ENCODE results near the gene MGMT.
"Not testable (repeated sequence)": the region's sequence is repeated elsewhere in the genome, so short reads cannot be mapped to it uniquely, and the experiment has no call there.

Gene MGMT

GRCh38 chr10:129466703-129467358 is at the start of gene MGMT:
Gene MGMT (plus strand): TSS chr10:129467241.
- DNase-seq, result peak; percentile 11

GRCh38 chr10:129417870-129418269 is 49.2 kb upstream of the MGMT start:
- peak; percentile 3 for DNase-seq

GRCh38 chr10:129418496-129419225 is 48.4 kb upstream of the MGMT start:
- no peak for DNase-seq

- DNase-seq, result no peak
These were observed 47.6 kb upstream of the MGMT start for GRCh38 chr10:129419397-129419796.

- DNase-seq, result no peak
These were observed 45.5 kb upstream of the MGMT start for GRCh38 chr10:129421399-129422010.

- DNase-seq, result no peak
These were observed 42.1 kb upstream of the MGMT start for GRCh38 chr10:129424978-129425377.

- DNase-seq, result no peak
These were observed 40.4 kb upstream of the MGMT start for GRCh38 chr10:129426606-129427005.

GRCh38 chr10:129433266-129433665 is 33.8 kb upstream of the MGMT start:
- DNase-seq, result no peak

GRCh38 chr10:129435724-129436123 is 31.3 kb upstream of the MGMT start:
- DNase-seq, result not testable (repeated sequence)

GRCh38 chr10:129438024-129438423 is 29.0 kb upstream of the MGMT start:
- no peak for DNase-seq

GRCh38 chr10:129440247-129440646 is 26.8 kb upstream of the MGMT start:
- DNase-seq, result no peak

GRCh38 chr10:129440722-129441316 is 26.2 kb upstream of the MGMT start:
- no peak for DNase-seq

- no peak for DNase-seq
These were observed 25.6 kb upstream of the MGMT start for GRCh38 chr10:129441372-129442009.

- DNase-seq, result no peak
These were observed 24.2 kb upstream of the MGMT start for GRCh38 chr10:129442866-129443265.

GRCh38 chr10:129444359-129444758 is 22.7 kb upstream of the MGMT start:
- no peak for DNase-seq

GRCh38 chr10:129445436-129446182 is 21.4 kb upstream of the MGMT start:
- DNase-seq, result no peak

GRCh38 chr10:129446183-129446581 is 20.9 kb upstream of the MGMT start:
- DNase-seq, result no peak

GRCh38 chr10:129447486-129447885 is 19.6 kb upstream of the MGMT start:
- no peak for DNase-seq

GRCh38 chr10:129448086-129448485 is 19.0 kb upstream of the MGMT start:
- DNase-seq, result no peak

GRCh38 chr10:129448539-129448938 is 18.5 kb upstream of the MGMT start:
- no peak for DNase-seq

GRCh38 chr10:129449893-129450292 is 17.1 kb upstream of the MGMT start:
- DNase-seq, result no peak

- no peak for DNase-seq
These were observed 16.6 kb upstream of the MGMT start for GRCh38 chr10:129450391-129450790.

- DNase-seq, result no peak
These were observed 11.4 kb upstream of the MGMT start for GRCh38 chr10:129455625-129456024.
